B cell (primary cell): Measurements from ENCODE around the gene DUSP18. TPM values are rescaled to one million over a fixed set of nuclear protein-coding genes. Genes with fewer than 3 reads are reported as not detected.

Experiments used
- ATAC-seq: fragments of 200-7000 bp; cut with Tn5 transposase; one replicate; pipeline ENCODE4 v1.10.0; 2021; ENCODE audit warnings: low read depth, mild to moderate bottlenecking, moderate number of reproducible peaks, moderate library complexity
- CTCF ChIA-PET: fragments of 350-600 bp; sonication (Branson Sonifier 250); formaldehyde crosslinking; loops from one replicate; lab custom pipeline; 2021; ENCODE audit warnings: antibody characterized with exemption, inconsistent platforms; lab: Charles Lee
- POLR2A ChIA-PET: fragments of 350-600 bp; sonication (Branson Sonifier 250); formaldehyde crosslinking; loops from one replicate; lab custom pipeline; 2021; ENCODE audit warnings: antibody characterized with exemption; lab: Charles Lee
- DNase-seq: peaks from one replicate; pipeline ENCODE4 v3.0.0; 2013
- H2AFZ ChIP-seq: 2 replicates; pipeline ENCODE4 v1.6.1; 2012; ENCODE audit warnings: mild to moderate bottlenecking, low read depth, low read length; ENCODE audit not compliant: insufficient read depth, poor library complexity, severe bottlenecking
- H3K27ac ChIP-seq, 2 donors: 1 replicate in 1 of 2; 2 replicates in 1 of 2; pipeline ENCODE4 v1.5.1; 2012 to 2013; ENCODE audit warnings: low read length in 2 of 2, mild to moderate bottlenecking in 2 of 2, moderate library complexity in 1 of 2
- H3K27me3 ChIP-seq, 4 experiments: fragments of 200-600 bp in 1 of 4; sonication (generic) in 1 of 4; replicated peaks in 1 of 4; 1 replicate in 2 of 4; 2 replicates in 2 of 4; pipeline versions ENCODE4 v1.6.1 to v1.7.0; 2013 to 2016; ENCODE audit warnings: low read length in 3 of 4, mild to moderate bottlenecking in 2 of 4, mixed read lengths in 1 of 4, moderate library complexity in 1 of 4; ENCODE audit not compliant: insufficient read depth in 4 of 4, control insufficient read depth in 3 of 4; ENCODE audit errors: control extremely low read depth in 1 of 4
- H3K36me3 ChIP-seq, 2 experiments: replicated peaks in 1 of 2; 1 replicate in 1 of 2; 2 replicates in 1 of 2; pipeline versions ENCODE4 v1.6.1 to v1.7.1; 2013; ENCODE audit warnings: low read length in 1 of 2; ENCODE audit not compliant: insufficient read depth in 2 of 2, control insufficient read depth in 1 of 2; ENCODE audit errors: control extremely low read depth in 1 of 2, extremely low read depth in 1 of 2
- H3K4me1 ChIP-seq, 2 donors: fragments of 200-600 bp in 1 of 2; sonication (generic) in 1 of 2; 1 replicate in 1 of 2; 2 replicates in 1 of 2; pipeline versions ENCODE4 v1.5.1 to v1.6.1; 2013 to 2017; ENCODE audit warnings: low read length in 2 of 2; ENCODE audit not compliant: control insufficient read depth in 2 of 2, insufficient read depth in 2 of 2
- H3K4me2 ChIP-seq: replicated peaks from 2 replicates; pipeline ENCODE3; 2012; ENCODE audit warnings: mild to moderate bottlenecking, low read depth, low read length; ENCODE audit not compliant: poor library complexity, severe bottlenecking
- H3K4me3 ChIP-seq, 5 experiments: fragments of 200-600 bp in 1 of 5; sonication (generic) in 1 of 5; 1 replicate in 3 of 5; 2 replicates in 2 of 5; pipeline versions ENCODE4 v1.5.1 to v1.7.0; 2011 to 2016; ENCODE audit warnings: low read length in 4 of 5, mild to moderate bottlenecking in 4 of 5, low read depth in 2 of 5, control low read depth in 1 of 5, moderate library complexity in 1 of 5; ENCODE audit not compliant: insufficient read depth in 1 of 5; ENCODE audit errors: control extremely low read depth in 1 of 5, extremely low read depth in 1 of 5
- H3K79me2 ChIP-seq: fragments of 200-600 bp; sonication (generic); one replicate; pipeline ENCODE4 v1.6.0; 2016; ENCODE audit warnings: low read length; ENCODE audit not compliant: control insufficient read depth, insufficient read depth
- H3K9ac ChIP-seq: fragments of 200-600 bp; sonication (generic); 2 replicates; pipeline ENCODE4 v1.6.1; 2017; ENCODE audit warnings: mild to moderate bottlenecking, low read length, moderate library complexity
- H3K9me3 ChIP-seq, 3 donors: one replicate each; pipeline versions ENCODE4 v1.6.1 to v1.7.1; 2013; ENCODE audit warnings: low read length in 2 of 3; ENCODE audit not compliant: control insufficient read depth in 2 of 3, insufficient read depth in 1 of 3; ENCODE audit errors: control extremely low read depth in 1 of 3
- H4K20me1 ChIP-seq: 2 replicates; pipeline ENCODE4 v1.6.0; 2012; ENCODE audit warnings: mild to moderate bottlenecking, low read length; ENCODE audit not compliant: insufficient read depth, control insufficient read depth, poor library complexity, severe bottlenecking
- H3K27ac Mint-ChIP-seq: one replicate; pipeline ENCODE4 v1.8.0; 2021; ENCODE audit warnings: mixed read lengths
- H3K27me3 Mint-ChIP-seq: one replicate; pipeline ENCODE4 v1.8.0; 2021; ENCODE audit warnings: mixed read lengths
- H3K4me1 Mint-ChIP-seq: one replicate; pipeline ENCODE4 v1.8.0; 2021; ENCODE audit warnings: mixed read lengths
- H3K4me3 Mint-ChIP-seq: one replicate; pipeline ENCODE4 v1.8.0; 2021; ENCODE audit warnings: mixed read lengths
- H3K9me3 Mint-ChIP-seq: one replicate; pipeline ENCODE4 v1.8.0; 2022; ENCODE audit warnings: mixed read lengths; ENCODE audit not compliant: insufficient read depth
- CTCF ChIP-seq: fragments of 200-600 bp; IDR thresholded peaks from one replicate; pipeline ENCODE4 v1.8.0; 2022; ENCODE audit warnings: antibody characterized with exemption, mild to moderate bottlenecking
- EZH2 ChIP-seq: IDR thresholded peaks from 2 replicates; pipeline ENCODE4 v1.6.1; 2012; ENCODE audit warnings: borderline replicate concordance, low read depth, mild to moderate bottlenecking, moderate library complexity, low read length; ENCODE audit not compliant: insufficient read depth, poor library complexity, severe bottlenecking
- WGBS: methylation state at CpG from one replicate; pipeline ENCODE4 v1.1.5; 2013; ENCODE audit warnings: missing lambda C conversion rate; ENCODE audit not compliant: insufficient coverage; 5-methylcytosine and 5-hydroxymethylcytosine counted together
- intact Hi-C: fragments of 100-400 bp; cut with micrococcal nuclease; formaldehyde crosslinking; loops from one replicate; pipeline ENCODE4 v1.10.0; 2022
- polyA plus RNA-seq: library from polyadenylated mRNA; depleted of rRNA; stranded (reverse); fragments of >200 nt; gene quantifications from 2 replicates; pipeline ENCODE4 v1.2.3, GENCODE V29; 2012
- total RNA-seq, 2 donors: library from RNA; stranded (reverse); fragments of 120-200 nt in 1 of 2; gene quantifications; 1 replicate in 1 of 2; 2 replicates in 1 of 2; pipeline versions ENCODE4 v1.2.3 to v1.2.4, GENCODE V29; 2013 to 2022

DUSP18 gene
- total and polyA plus RNA-seq, 2 donors (not counting 1 experiment from before 2014, with no cell fraction given): 20.6 to 21.2 TPM

GRCh38 chr22:30647536-30647935, 20.1 kb downstream of the DUSP18 start:
- CTCF ChIA-PET: interaction anchor here (3.9 kb wide), 1 partner anchor 12 kb away, joined by 20 read pairs; the partner anchor contains the start of gene SLC35E4

More at GRCh38 chr22:30647536-30647935, 20.1 kb downstream of the DUSP18 start:
- ATAC-seq (no peak), DNase-seq (no peak)
- Histone ChIP-seq H3K9me3 (no peaks in the 10 kb centered on the region), H4K20me1 (no peaks in the 10 kb centered on the region), H3K36me3 (no peaks in the 10 kb centered on the region), H3K79me2 (no peaks in the 10 kb centered on the region), H2AFZ (no peak overlapping the region), H3K9ac (no peak overlapping the region), H3K27ac (no peak overlapping the region), H3K27me3 (no peaks in the 10 kb centered on the region), H3K4me1 (peaks cover 0 to 7% of the 10 kb centered on the region in 2 donors), H3K4me2 (no peak overlapping the region), H3K4me3 (no peak overlapping the region)
- Mint-ChIP-seq H3K9me3 (no peaks in the 10 kb centered on the region), H3K27ac (no peak overlapping the region), H3K4me1 (peaks cover 9% of the 10 kb centered on the region), H3K4me3 (no peak overlapping the region), H3K27me3 (no peaks in the 10 kb centered on the region)
- POLR2A ChIA-PET: no interaction called here
- no peak for TF ChIP-seq CTCF
- no peak for TF ChIP-seq EZH2
- intact Hi-C loops: no loop called here
- WGBS: 100% methylated on average over 2 of the region's 3 CpGs
